CD8-positive, alpha-beta memory T cell (primary cell): ENCODE results near the gene RHEB. TPM values are rescaled to one million over a fixed set of nuclear protein-coding genes. Genes with fewer than 3 reads are reported as not detected.

Experiments used
- CTCF ChIA-PET: fragments of 350-600 bp; sonication (Branson Sonifier 250); formaldehyde crosslinking; loops from one replicate; lab custom pipeline; 2021; ENCODE audit warnings: antibody characterized with exemption; lab: Charles Lee
- POLR2A ChIA-PET: fragments of 350-600 bp; sonication (Branson Sonifier 250); formaldehyde crosslinking; loops from one replicate; lab custom pipeline; 2021; ENCODE audit warnings: antibody characterized with exemption; lab: Charles Lee
- DNase-seq, 5 donors: peaks; one replicate each; pipeline versions ENCODE4 v3.0.0 to v3.0.0-alpha.2; 2020 to 2022; ENCODE audit warnings: mixed read lengths in 1 of 5
- H3K27ac ChIP-seq: one replicate; pipeline ENCODE4 v1.7.0; 2013; ENCODE audit warnings: low read depth, mild to moderate bottlenecking, low read length, moderate library complexity
- H3K27me3 ChIP-seq: 2 replicates; pipeline ENCODE4 v1.7.0; 2013; ENCODE audit warnings: low read length, mild to moderate bottlenecking; ENCODE audit not compliant: insufficient read depth, poor library complexity, severe bottlenecking
- H3K36me3 ChIP-seq: 2 replicates; pipeline ENCODE4 v1.7.0; 2013; ENCODE audit warnings: mild to moderate bottlenecking, low read length, moderate library complexity; ENCODE audit not compliant: insufficient read depth
- H3K4me1 ChIP-seq: 2 replicates; pipeline ENCODE4 v1.7.0; 2013; ENCODE audit warnings: mild to moderate bottlenecking, low read length, moderate library complexity; ENCODE audit not compliant: insufficient read depth
- H3K4me3 ChIP-seq: 2 replicates; pipeline ENCODE4 v1.7.0; 2013; ENCODE audit warnings: mild to moderate bottlenecking, low read length
- H3K9me3 ChIP-seq: 2 replicates; pipeline ENCODE4 v1.7.0; 2013; ENCODE audit warnings: mild to moderate bottlenecking, low read length
- H3K27ac Mint-ChIP-seq, 8 donors: one replicate each; pipeline ENCODE4 v1.8.0; 2020 to 2021; ENCODE audit warnings: mixed read lengths in 8 of 8, mild to moderate bottlenecking in 6 of 8, inconsistent platforms in 3 of 8, moderate library complexity in 3 of 8
- H3K27me3 Mint-ChIP-seq, 2 donors: one replicate each; pipeline ENCODE4 v1.8.0; 2020 to 2021; ENCODE audit warnings: mixed read lengths in 2 of 2, mild to moderate bottlenecking in 1 of 2, moderate library complexity in 1 of 2
- H3K36me3 Mint-ChIP-seq, 3 donors: one replicate each; pipeline ENCODE4 v1.8.0; 2020 to 2021; ENCODE audit warnings: mixed read lengths in 3 of 3, inconsistent platforms in 1 of 3, mild to moderate bottlenecking in 1 of 3
- H3K4me1 Mint-ChIP-seq, 3 donors: one replicate each; pipeline ENCODE4 v1.8.0; 2020 to 2021; ENCODE audit warnings: mixed read lengths in 3 of 3, inconsistent platforms in 1 of 3, mild to moderate bottlenecking in 1 of 3
- H3K4me3 Mint-ChIP-seq, 7 donors: one replicate each; pipeline ENCODE4 v1.8.0; 2020 to 2021; ENCODE audit warnings: mixed read lengths in 7 of 7, mild to moderate bottlenecking in 6 of 7, moderate library complexity in 4 of 7, inconsistent platforms in 2 of 7
- H3K9me3 Mint-ChIP-seq, 5 donors: one replicate each; pipeline ENCODE4 v1.8.0; 2020 to 2022; ENCODE audit warnings: mixed read lengths in 5 of 5, mild to moderate bottlenecking in 3 of 5, moderate library complexity in 2 of 5, inconsistent platforms in 1 of 5
- polyA plus RNA-seq: library from polyadenylated mRNA; unstranded; fragments of 300-500 nt; fragmentation: Illumina TruSeq; gene quantifications from one replicate; pipeline ENCODE4 v1.2.3, GENCODE V29; 2021
- total RNA-seq, 2 experiments: library from RNA; stranded (reverse); gene quantifications; one replicate each; pipeline ENCODE4 v1.2.3, GENCODE V29; 2021

RHEB gene
- total and polyA plus RNA-seq, 3 experiments from 2014 or later, result 53.6 to 72.2 (median 54.9) TPM

GRCh38 chr7:151431768-151432311, 87.9 kb downstream of the RHEB start:
- Mint-ChIP-seq H3K4me1 (peaks cover 45 to 62% (median 46%) of the 10 kb centered on the region in 3 donors), H3K27ac (peak overlapping the region in 3 of 8 donors; percentile 39 to 84 (median 57)), H3K27me3 (no peaks in the 10 kb centered on the region), H3K9me3 (no peaks in the 10 kb centered on the region), H3K4me3 (peak overlapping the region in 2 of 7 donors; percentile 13 to 19), H3K36me3 (no peaks in the 10 kb centered on the region)
- DNase-seq, result no peak
- ChIA-PET CTCF (interaction anchor here (1.4 to 3.6 kb wide), 4 partner anchors 8 to 63 kb away, joined by 4 to 17 read pairs (median 6); partner anchors contain the start of gene CRYGN), POLR2A (no interaction called here)
- H3K4me1 ChIP-seq, result peaks cover 71% of the 10 kb centered on the region
- H3K9me3 ChIP-seq, result no peaks in the 10 kb centered on the region
- H3K4me3 ChIP-seq, result no peak overlapping the region
- no peak overlapping the region for H3K27ac ChIP-seq
- H3K36me3 ChIP-seq, result no peaks in the 10 kb centered on the region
- H3K27me3 ChIP-seq, result no peaks in the 10 kb centered on the region

- Mint-ChIP-seq H3K4me3 (peak overlapping the region in 2 of 7 donors; percentile 13 to 19), H3K9me3 (no peaks in the 10 kb centered on the region), H3K27ac (peak overlapping the region in 5 of 8 donors; percentile 36 to 84 (median 55)), H3K36me3 (no peaks in the 10 kb centered on the region), H3K27me3 (no peaks in the 10 kb centered on the region), H3K4me1 (peaks cover 44 to 62% (median 45%) of the 10 kb centered on the region in 3 donors)
- no peak for DNase-seq
- Histone ChIP-seq H3K27me3 (no peaks in the 10 kb centered on the region), H3K4me1 (peaks cover 76% of the 10 kb centered on the region), H3K36me3 (no peaks in the 10 kb centered on the region), H3K27ac (no peak overlapping the region), H3K9me3 (no peaks in the 10 kb centered on the region), H3K4me3 (no peak overlapping the region)
- POLR2A ChIA-PET, result no interaction called here
- CTCF ChIA-PET, result interaction anchor here (1.4 to 3.6 kb wide), 3 partner anchors 9 to 79 kb away, joined by 4 to 17 read pairs (median 5); partner anchors contain the start of gene CRYGN
Measured at GRCh38 chr7:151431281-151431767, 88.4 kb downstream of the RHEB start.

GRCh38 chr7:151430391-151431205, 89.1 kb downstream of the RHEB start:
- no peak overlapping the region for H3K27ac ChIP-seq
- Mint-ChIP-seq H3K4me1 (peaks cover 44 to 62% (median 45%) of the 10 kb centered on the region in 3 donors), H3K9me3 (no peaks in the 10 kb centered on the region), H3K4me3 (peak overlapping the region in 3 of 7 donors; percentile 18 to 81 (median 80)), H3K36me3 (no peaks in the 10 kb centered on the region), H3K27ac (peak overlapping the region in 7 of 8 donors; percentile 36 to 93 (median 90)), H3K27me3 (no peaks in the 10 kb centered on the region)
- no peaks in the 10 kb centered on the region for H3K36me3 ChIP-seq
- ChIA-PET CTCF (interaction anchor here (0.8 to 2.4 kb wide), 8 partner anchors 9 to 115 kb away, joined by 3 to 17 read pairs (median 5); partner anchors contain the start of genes CRYGN and WDR86), POLR2A (interaction anchor here (1.6 kb wide), 1 partner anchor 21 kb away, joined by 6 read pairs; the partner anchor contains the start of gene WDR86)
- peaks cover 76% of the 10 kb centered on the region for H3K4me1 ChIP-seq
- DNase-seq, result no peak
- no peaks in the 10 kb centered on the region for H3K9me3 ChIP-seq
- H3K4me3 ChIP-seq, result no peak overlapping the region
- no peaks in the 10 kb centered on the region for H3K27me3 ChIP-seq

GRCh38 chr7:151429560-151430331, 89.9 kb downstream of the RHEB start:
- Mint-ChIP-seq H3K4me1 (peaks cover 44 to 60% (median 45%) of the 10 kb centered on the region in 3 donors), H3K27me3 (no peaks in the 10 kb centered on the region), H3K27ac (peak overlapping the region; percentile 70 to 96 (median 90)), H3K36me3 (no peaks in the 10 kb centered on the region), H3K4me3 (peak overlapping the region; percentile 45 to 83 (median 70)), H3K9me3 (no peaks in the 10 kb centered on the region)
- H3K27me3 ChIP-seq, result no peaks in the 10 kb centered on the region
- peaks cover 76% of the 10 kb centered on the region for H3K4me1 ChIP-seq
- no peaks in the 10 kb centered on the region for H3K36me3 ChIP-seq
- H3K4me3 ChIP-seq, result peak overlapping the region; percentile 15
- CTCF ChIA-PET, result interaction anchor here (0.6 to 2.4 kb wide), 8 partner anchors 19 to 114 kb away, joined by 3 to 17 read pairs (median 5); partner anchors contain the start of gene WDR86
- H3K27ac ChIP-seq, result no peak overlapping the region
- POLR2A ChIA-PET, result interaction anchor here (0.6 to 1.6 kb wide), 2 partner anchors 8 to 20 kb away, joined by 4 to 6 read pairs; partner anchors contain the start of gene WDR86
- H3K9me3 ChIP-seq, result no peaks in the 10 kb centered on the region
- DNase-seq, result peak; percentile 26 to 84 (median 71)

GRCh38 chr7:151429237-151429559, 90.5 kb downstream of the RHEB start:
- Mint-ChIP-seq H3K27me3 (no peaks in the 10 kb centered on the region), H3K36me3 (no peaks in the 10 kb centered on the region), H3K4me3 (peak overlapping the region in 6 of 7 donors; percentile 45 to 83 (median 75)), H3K4me1 (peaks cover 44 to 58% (median 45%) of the 10 kb centered on the region in 3 donors), H3K9me3 (no peaks in the 10 kb centered on the region), H3K27ac (peak overlapping the region; percentile 70 to 96 (median 90))
- no peak for DNase-seq
- ChIA-PET POLR2A (no interaction called here), CTCF (interaction anchor here (1.7 to 2.4 kb wide), 3 partner anchors 20 to 61 kb away, joined by 5 to 17 read pairs (median 9); partner anchors contain the start of gene WDR86)
- Histone ChIP-seq H3K27ac (no peak overlapping the region), H3K4me1 (peaks cover 76% of the 10 kb centered on the region), H3K27me3 (no peaks in the 10 kb centered on the region), H3K36me3 (no peaks in the 10 kb centered on the region), H3K9me3 (no peaks in the 10 kb centered on the region), H3K4me3 (peak overlapping the region; percentile 15)

- Histone ChIP-seq H3K9me3 (no peaks in the 10 kb centered on the region), H3K27me3 (no peaks in the 10 kb centered on the region), H3K4me1 (peaks cover 72% of the 10 kb centered on the region), H3K4me3 (peak overlapping the region; percentile 15), H3K27ac (no peak overlapping the region), H3K36me3 (no peaks in the 10 kb centered on the region)
- no peaks in the 10 kb centered on the region for H3K27me3 Mint-ChIP-seq
- CTCF ChIA-PET, result interaction anchor here (2.4 to 3.3 kb wide), 2 partner anchors 19 to 20 kb away, joined by 14 to 17 read pairs; no protein-coding TSS in a partner anchor
- H3K27ac Mint-ChIP-seq, result peak overlapping the region; percentile 55 to 93 (median 84)
- peak overlapping the region in 5 of 7 donors; percentile 5 to 70 (median 34) for H3K4me3 Mint-ChIP-seq
- H3K9me3 Mint-ChIP-seq, result no peaks in the 10 kb centered on the region
- no peak for DNase-seq
- POLR2A ChIA-PET, result interaction anchor here (0.6 kb wide), 1 partner anchor 12 kb away, joined by 3 read pairs; no protein-coding TSS in a partner anchor
- H3K4me1 Mint-ChIP-seq, result peaks cover 44 to 57% (median 45%) of the 10 kb centered on the region in 3 donors
- no peaks in the 10 kb centered on the region for H3K36me3 Mint-ChIP-seq
Measured at GRCh38 chr7:151428378-151429236, 91.1 kb downstream of the RHEB start.
